Femur (tissue), 1 donor: ENCODE data around the gene PAGE2.
"Not testable (repeated sequence)": the region's sequence is repeated elsewhere in the genome, so short reads cannot be mapped to it uniquely, and the experiment has no call there.

Experiments
- DNase-seq: peaks from one replicate; pipeline ENCODE4 v3.0.0-alpha.2; 2017

The PAGE2 gene

GRCh38 chrX:55088795-55089489 lies at the start of gene PAGE2:
PAGE2 (plus strand) TSS chrX:55089018; CDS start chrX:55090021, 1,003 bp downstream.
- DNase-seq: no peak

GRCh38 chrX:55039471-55039870 lies 49.3 kb upstream of the PAGE2 start:
- no peak for DNase-seq

- no peak for DNase-seq
Measured at GRCh38 chrX:55041514-55041913, 47.3 kb upstream of the PAGE2 start.

- not testable (repeated sequence) for DNase-seq
Measured at GRCh38 chrX:55050599-55050998, 38.2 kb upstream of the PAGE2 start.

- no peak for DNase-seq
Measured at GRCh38 chrX:55056820-55057674, 31.8 kb upstream of the PAGE2 start.

GRCh38 chrX:55057675-55058249 lies 31.1 kb upstream of the PAGE2 start:
- DNase-seq: peak; percentile 28

GRCh38 chrX:55067180-55067579 lies 21.6 kb upstream of the PAGE2 start:
- DNase-seq: not testable (repeated sequence)

GRCh38 chrX:55072286-55072685 lies 16.5 kb upstream of the PAGE2 start:
- no peak for DNase-seq

GRCh38 chrX:55074851-55075467 lies 13.9 kb upstream of the PAGE2 start, which contains the start of gene PAGE2B:
PAGE2B (plus strand) TSS chrX:55075030; CDS start chrX:55076042, 1,012 bp downstream.
- no peak for DNase-seq

GRCh38 chrX:55098691-55099090 lies 9.9 kb downstream of the PAGE2 start:
- DNase-seq: no peak

- no peak for DNase-seq
Measured at GRCh38 chrX:55099162-55099561, 10.3 kb downstream of the PAGE2 start.

- no peak for DNase-seq
Measured at GRCh38 chrX:55102754-55103153, 13.9 kb downstream of the PAGE2 start.

GRCh38 chrX:55107262-55107661 lies 18.4 kb downstream of the PAGE2 start:
- no peak for DNase-seq

- no peak for DNase-seq
Measured at GRCh38 chrX:55107911-55108310, 19.1 kb downstream of the PAGE2 start.

- DNase-seq: no peak
Measured at GRCh38 chrX:55109306-55109705, 20.5 kb downstream of the PAGE2 start.

- DNase-seq: no peak
Measured at GRCh38 chrX:55111578-55112254, 22.9 kb downstream of the PAGE2 start.

GRCh38 chrX:55116589-55116988 lies 27.8 kb downstream of the PAGE2 start:
- DNase-seq: not testable (repeated sequence)

- DNase-seq: no peak
Measured at GRCh38 chrX:55118574-55118973, 29.8 kb downstream of the PAGE2 start.

GRCh38 chrX:55119271-55119670 lies 30.5 kb downstream of the PAGE2 start:
- no peak for DNase-seq

- no peak for DNase-seq
Measured at GRCh38 chrX:55119712-55120111, 30.9 kb downstream of the PAGE2 start.

GRCh38 chrX:55120761-55121358 lies 32.0 kb downstream of the PAGE2 start:
- no peak for DNase-seq

- no peak for DNase-seq
Measured at GRCh38 chrX:55123900-55124299, 35.1 kb downstream of the PAGE2 start.
